ENCODE results near the gene PAIP2.

GRCh38 chr5:139301808-139302499 lies 39.7 kb upstream of the PAIP2 start:
- TF ChIP-seq CTCF (IDR thresholded peaks at IDR 0.05; ENCODE audit: low read length) = no peak
- TF ChIP-seq EZH2 (IDR thresholded peaks at IDR 0.05; ENCODE audit: borderline replicate concordance, low read length) = no peak
